ENCODE measurements around the gene TP53INP2.

GRCh38 chr20:34680586-34681175 lies 23.5 kb upstream of the TP53INP2 start:
- no peak for TF ChIP-seq ZNF347 (CRISPR knock-in tag; IDR thresholded peaks at IDR 0.05; ENCODE audit: low read depth)
- TF ChIP-seq, protein P1, sequence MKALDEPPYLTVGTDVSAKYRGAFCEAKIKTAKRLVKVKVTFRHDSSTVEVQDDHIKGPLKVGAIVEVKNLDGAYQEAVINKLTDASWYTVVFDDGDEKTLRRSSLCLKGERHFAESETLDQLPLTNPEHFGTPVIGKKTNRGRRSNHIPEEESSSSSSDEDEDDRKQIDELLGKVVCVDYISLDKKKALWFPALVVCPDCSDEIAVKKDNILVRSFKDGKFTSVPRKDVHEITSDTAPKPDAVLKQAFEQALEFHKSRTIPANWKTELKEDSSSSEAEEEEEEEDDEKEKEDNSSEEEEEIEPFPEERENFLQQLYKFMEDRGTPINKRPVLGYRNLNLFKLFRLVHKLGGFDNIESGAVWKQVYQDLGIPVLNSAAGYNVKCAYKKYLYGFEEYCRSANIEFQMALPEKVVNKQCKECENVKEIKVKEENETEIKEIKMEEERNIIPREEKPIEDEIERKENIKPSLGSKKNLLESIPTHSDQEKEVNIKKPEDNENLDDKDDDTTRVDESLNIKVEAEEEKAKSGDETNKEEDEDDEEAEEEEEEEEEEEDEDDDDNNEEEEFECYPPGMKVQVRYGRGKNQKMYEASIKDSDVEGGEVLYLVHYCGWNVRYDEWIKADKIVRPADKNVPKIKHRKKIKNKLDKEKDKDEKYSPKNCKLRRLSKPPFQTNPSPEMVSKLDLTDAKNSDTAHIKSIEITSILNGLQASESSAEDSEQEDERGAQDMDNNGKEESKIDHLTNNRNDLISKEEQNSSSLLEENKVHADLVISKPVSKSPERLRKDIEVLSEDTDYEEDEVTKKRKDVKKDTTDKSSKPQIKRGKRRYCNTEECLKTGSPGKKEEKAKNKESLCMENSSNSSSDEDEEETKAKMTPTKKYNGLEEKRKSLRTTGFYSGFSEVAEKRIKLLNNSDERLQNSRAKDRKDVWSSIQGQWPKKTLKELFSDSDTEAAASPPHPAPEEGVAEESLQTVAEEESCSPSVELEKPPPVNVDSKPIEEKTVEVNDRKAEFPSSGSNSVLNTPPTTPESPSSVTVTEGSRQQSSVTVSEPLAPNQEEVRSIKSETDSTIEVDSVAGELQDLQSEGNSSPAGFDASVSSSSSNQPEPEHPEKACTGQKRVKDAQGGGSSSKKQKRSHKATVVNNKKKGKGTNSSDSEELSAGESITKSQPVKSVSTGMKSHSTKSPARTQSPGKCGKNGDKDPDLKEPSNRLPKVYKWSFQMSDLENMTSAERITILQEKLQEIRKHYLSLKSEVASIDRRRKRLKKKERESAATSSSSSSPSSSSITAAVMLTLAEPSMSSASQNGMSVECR (CRISPR knock-in tag; IDR thresholded peaks at IDR 0.05) = no peak
- TF ChIP-seq ATF4 (CRISPR knock-in tag; IDR thresholded peaks at IDR 0.05) = peak; percentile 92
- TF ChIP-seq ZEB2 (IDR thresholded peaks at IDR 0.05) = no peak
- no peak for TF ChIP-seq TARDBP (IDR thresholded peaks at IDR 0.05)
- no peak for TF ChIP-seq XRCC5 (IDR thresholded peaks at IDR 0.05; ENCODE audit: low read depth, low read length)
- TF ChIP-seq EZH2 (IDR thresholded peaks at IDR 0.05; ENCODE audit: borderline replicate concordance, low read depth, low read length) = no peak
- no peak for TF ChIP-seq POLR2A (conservative IDR thresholded peaks at IDR 0.05)
- no peak for TF ChIP-seq KDM1A (IDR thresholded peaks at IDR 0.05)
- TF ChIP-seq ZNF217 (CRISPR knock-in tag; IDR thresholded peaks at IDR 0.05) = no peak
- no peak for TF ChIP-seq KLF16 (IDR thresholded peaks at IDR 0.05)
- no peak for TF ChIP-seq RBM34 (IDR thresholded peaks at IDR 0.05; ENCODE audit: borderline replicate concordance, insufficient read depth, low read length)
- no peak for TF ChIP-seq CTCF (IDR thresholded peaks at IDR 0.05 in 2 of 3, conservative IDR thresholded peaks at IDR 0.05 in 1 of 3; ENCODE audit: insufficient read depth in 2 of 3, low read depth in 1 of 3, low read length in 3 of 3)
- TF ChIP-seq KLF13 (tag; IDR thresholded peaks at IDR 0.05; ENCODE audit: borderline replicate concordance, low read depth) = no peak
